Urothelium cell line (cell line): Measurements from ENCODE around the gene TSPAN14.
"Not testable (repeated sequence)": the region's sequence is repeated elsewhere in the genome, so short reads cannot be mapped to it uniquely, and the experiment has no call there.

ENCODE experiments used
- DNase-seq: peaks from one replicate; pipeline ENCODE4 v3.0.0; 2011; ENCODE audit warnings: low spot score, mixed read lengths
- FAIRE-seq: peaks from 2 replicates; lab custom pipeline; 2011; peaks lifted over from hg19 to GRCh38; lab: Jason Lieb, UNC

The TSPAN14 gene

DNA sequence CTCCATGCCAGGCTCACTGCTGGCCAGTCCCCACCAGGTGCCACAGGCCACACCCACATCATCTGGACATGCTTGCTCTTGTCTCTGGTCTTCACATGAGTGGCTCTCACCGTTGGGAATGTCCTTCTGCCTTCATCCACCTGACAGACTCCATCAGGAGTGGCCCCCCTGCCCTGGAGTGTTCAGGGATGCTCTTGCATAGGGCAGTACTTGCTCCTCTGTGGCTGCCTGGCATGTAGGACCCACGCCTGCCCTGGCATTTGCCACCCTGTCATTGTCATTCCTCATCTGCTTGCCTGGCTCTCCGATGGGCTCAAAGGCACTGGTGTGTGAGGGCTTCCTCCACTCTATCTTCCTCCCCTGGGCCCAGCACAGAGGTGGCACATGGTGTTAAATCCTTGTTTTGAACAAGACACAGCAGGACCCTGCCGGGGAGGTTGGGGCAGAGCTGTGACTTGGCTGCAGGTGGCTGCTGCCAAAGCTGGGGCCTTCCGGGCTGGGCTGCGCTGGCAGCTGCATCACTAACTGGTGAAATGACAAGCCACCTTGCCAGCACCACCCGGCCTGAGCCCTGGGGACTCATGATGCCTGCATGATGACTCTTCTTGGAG lies 85.4 kb downstream of the TSPAN14 start:
- FAIRE-seq (no peak), DNase-seq (no peak)

DNA sequence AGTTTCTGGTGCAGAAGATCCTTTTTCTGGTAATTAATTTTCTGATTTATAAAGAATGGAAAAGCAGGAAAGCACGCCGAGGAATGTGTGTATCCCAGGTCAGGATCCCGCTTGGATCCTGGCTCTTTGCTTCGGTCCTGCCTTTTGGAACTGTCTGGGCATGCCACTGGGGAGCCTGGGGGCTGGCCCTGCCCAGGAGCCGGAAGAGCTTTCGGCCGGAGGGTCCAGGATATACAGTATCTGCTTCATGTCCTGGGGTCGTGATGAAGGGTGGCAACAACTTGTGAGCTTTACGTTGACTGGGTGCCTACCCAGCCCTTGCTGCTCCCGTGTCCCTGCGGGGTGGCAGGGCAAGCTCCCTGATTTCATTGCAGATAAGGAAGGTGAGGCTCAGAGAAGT lies 86.0 kb downstream of the TSPAN14 start:
- DNase-seq (no peak), FAIRE-seq (no peak)

DNA sequence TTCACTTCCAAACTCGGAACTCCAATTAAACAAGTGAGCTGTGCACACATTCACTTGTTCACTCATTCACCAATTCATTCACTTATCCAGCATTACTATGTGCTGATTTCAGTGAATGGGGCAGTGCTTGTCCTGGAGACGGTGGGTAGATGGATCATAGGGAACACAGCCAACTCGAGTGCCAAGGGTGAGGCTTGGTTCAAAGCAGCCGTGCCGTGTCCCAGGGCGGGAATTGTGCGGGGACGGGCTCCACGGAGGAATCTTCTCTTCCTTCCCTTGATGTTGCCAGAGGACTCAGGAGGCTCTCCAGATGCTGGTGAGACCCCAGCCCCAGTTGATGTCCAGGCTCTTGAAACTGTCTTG lies 86.5 kb downstream of the TSPAN14 start:
- no peak for FAIRE-seq
- DNase-seq, result no peak

DNA sequence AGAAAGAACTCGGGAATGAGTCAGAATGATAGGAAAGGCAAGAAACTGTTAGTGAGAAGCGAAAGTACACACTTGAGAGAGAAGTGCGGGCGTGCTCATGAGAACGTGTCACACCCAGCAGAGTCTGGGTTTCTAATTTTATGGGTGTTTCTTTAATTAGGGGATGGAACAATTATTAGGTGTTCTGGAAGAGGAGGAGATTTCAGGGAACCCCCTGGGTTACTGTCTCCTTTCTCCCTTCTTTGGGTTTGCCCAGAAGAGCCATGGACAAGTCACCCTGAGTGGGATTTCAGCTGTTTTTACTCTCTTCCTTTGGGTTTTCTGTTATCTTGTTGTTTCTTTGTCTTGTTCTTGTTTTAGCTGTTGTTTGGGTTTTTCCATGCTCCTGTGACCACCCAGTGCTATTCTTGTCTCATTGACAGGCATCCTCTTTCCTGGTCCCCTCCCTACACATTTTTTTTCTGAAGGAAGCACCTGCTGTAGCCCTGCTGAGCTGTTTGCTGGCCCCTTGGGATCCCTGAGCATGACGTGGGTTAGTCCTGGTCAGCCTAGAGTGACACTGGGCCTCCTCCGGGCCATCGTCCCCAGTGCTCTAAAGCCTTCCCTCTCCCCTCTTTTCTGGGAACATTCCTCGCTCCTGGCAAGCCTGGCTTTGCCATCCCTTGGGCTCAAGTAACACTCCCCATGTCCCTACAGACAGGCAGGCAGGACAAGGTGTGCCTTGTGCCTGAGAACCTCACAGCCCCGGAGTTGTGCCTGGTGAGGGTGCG lies 87.1 kb downstream of the TSPAN14 start:
- FAIRE-seq, result no peak
- no peak for DNase-seq

DNA sequence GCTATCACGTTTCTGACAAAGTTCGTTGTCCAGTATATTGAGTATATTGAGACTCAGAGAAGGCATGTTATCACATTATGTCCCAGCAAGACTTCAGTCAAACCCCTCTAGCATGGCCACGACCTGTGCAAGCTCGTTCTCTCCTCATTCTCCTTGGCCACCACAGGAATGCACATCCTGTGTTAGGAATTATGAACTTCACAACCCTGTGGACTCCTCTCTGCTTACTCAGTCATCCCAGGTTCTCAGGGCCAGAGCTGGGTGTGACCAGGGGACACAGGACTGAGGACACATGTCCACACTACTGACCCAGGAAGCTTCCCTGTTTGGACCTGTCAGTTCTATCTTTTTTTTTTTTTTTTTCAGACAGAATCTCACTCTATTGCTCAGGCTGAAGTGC lies 87.9 kb downstream of the TSPAN14 start:
- FAIRE-seq (no peak), DNase-seq (peak; percentile 51)

DNA sequence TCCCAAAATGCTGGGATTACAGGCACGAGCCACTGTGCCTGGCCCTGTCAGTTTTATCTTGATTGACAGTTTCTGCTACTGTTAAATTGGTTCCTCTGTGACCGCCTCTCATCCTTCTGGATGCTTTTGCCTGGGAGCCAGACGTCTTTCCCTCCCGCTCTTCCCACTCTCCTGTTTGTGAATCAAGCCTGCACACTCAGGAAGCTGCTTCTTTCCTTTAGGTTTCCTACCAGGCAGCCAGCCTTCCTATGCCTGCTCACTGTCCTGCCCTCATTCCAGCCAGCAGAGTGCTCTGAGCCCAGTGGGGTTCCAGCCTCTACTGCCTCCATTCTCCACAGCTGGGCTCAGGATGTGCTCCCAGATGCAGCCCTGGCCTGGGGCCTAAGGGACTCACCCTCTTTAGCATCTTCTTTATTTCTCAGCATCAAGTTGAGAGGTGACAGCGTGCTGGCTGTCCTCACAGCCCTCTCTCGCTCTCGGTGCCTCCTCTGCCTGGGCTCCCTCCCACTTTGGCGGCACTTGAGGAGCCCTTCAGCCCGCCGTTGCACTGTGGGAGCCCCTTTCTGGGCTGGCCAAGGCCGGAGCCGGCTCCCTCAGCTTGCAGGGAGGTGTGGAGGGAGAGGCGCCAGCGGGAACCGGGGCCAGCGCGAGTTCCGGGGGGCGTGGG lies 88.7 kb downstream of the TSPAN14 start:
- no peak for DNase-seq
- no peak for FAIRE-seq

DNA sequence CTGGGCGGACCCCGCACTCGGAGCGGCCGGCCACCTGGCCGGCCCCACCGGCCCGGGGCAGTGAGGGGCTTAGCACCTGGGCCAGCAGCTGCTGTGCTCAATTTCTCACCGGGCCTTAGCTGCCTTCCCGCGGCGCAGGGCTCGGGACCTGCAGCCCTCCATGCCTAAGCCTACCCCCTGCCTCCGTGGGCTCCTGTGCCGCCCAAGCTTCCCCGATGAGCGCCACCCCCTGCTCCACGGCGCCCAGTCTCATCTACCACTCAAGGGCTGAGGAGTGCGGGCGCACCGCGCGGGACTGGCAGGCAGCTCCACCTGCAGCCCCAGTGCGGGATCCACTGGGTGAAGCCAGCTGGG lies 89.2 kb downstream of the TSPAN14 start:
- not testable (repeated sequence) for FAIRE-seq, DNase-seq

DNA sequence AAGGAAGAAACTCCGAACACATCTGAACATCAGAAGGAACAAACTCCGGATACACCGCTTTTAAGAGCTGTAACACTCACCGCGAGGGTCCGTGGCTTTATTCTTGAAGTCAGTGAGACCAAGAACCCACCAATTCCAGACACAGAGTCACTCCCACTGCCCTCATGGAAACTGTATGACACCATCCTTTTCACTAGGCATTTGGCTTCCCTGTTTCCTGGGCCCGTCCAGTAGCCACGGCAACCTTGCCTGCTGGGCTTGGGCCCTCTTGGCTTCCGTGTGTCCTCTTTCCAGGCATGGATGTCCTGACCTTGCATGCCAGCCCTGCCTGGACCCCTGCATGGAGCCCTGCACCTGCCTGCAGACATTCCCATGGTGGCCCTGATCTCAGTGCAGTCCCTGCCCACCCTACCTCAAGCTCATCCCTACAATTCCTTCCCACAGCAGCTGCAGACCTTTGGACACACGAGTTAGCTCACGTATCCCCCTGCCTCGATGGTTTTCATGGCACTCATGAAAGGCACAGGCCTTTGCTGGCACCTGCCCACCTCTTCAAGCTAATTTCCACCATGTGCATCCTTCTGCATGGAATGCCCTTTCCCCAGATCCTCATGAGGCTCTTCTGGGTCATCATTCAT lies 90.3 kb downstream of the TSPAN14 start:
- no peak for FAIRE-seq

DNA sequence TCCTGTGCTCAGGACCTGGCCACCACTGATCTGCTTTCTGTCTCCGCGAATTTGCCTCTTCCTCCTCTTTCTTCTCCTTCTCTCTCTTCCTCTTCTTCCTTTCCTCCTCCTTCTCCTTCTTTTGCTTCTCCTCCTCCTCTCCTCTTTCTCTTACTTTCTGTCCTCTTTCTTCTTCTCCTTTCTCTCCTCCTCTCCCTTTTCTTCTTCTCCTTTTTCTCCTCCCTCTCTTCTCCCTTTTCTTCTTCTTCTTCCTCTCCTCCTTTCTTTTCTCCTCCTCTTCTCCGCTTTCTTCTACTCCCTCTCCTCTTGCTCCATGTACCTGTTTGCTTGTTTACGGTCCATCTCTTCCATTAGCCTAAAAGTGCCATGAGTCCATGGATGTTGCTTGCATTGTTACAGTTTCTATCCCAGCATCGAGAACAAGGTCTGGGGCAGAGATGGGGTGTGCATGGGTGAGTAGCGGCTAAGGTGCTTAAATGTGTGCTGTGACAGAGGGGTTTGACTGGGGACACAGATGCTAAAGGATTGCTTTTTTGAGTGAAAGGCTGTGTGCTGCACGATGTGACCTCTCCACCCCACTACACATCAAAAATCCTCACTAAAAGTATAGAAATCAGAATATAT lies 91.3 kb downstream of the TSPAN14 start:
- no peak for FAIRE-seq
- no peak for DNase-seq

More for the DNA sequence above, 90.3 kb downstream of the TSPAN14 start:
- DNase-seq, result no peak

DNA sequence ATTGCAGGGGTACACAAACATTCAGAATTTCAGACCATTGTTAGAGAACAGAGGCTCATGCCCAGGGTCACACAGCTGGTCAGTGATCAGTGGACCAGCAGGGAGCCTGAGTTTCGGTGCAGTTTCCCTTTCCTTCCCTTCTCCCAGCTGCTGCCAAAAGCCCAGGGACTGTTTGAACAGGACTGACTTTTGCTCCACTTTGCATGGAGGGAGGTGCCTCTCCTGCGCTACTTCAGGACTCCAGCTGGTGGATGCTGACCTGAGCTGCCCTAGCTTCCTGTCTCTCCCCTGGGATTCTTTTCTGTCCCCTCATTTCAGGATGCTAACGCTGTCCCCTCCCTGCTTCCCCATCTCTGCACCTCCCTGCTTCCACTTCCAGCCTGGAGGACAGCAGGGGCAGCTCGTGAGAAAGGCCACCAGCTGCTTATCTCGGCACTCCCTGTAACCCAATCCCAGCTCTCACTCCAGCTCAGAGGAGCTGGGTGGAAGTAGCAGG lies 98.1 kb downstream of the TSPAN14 start:
- no peak for DNase-seq
- FAIRE-seq, result no peak

DNA sequence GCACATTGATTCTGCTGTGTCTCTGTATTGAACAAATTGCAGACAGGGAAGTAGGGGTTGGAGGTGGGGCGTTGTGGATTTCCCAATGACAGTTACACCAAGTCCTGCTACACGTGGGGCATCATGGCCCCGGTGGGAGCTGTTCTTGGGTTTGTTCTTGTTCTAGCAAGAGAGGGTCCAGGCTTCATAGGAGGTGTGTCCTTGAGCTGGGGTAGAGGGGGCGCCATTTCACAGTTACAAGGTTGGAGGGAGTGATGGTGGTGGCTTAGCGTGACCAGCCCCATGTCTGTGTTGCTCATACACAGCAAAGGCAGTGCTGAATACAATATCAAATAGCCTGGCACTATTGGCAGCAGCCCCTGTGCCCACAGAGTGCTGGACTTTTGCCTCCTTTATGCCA lies 99.3 kb downstream of the TSPAN14 start:
- DNase-seq (no peak), FAIRE-seq (no peak)

DNA sequence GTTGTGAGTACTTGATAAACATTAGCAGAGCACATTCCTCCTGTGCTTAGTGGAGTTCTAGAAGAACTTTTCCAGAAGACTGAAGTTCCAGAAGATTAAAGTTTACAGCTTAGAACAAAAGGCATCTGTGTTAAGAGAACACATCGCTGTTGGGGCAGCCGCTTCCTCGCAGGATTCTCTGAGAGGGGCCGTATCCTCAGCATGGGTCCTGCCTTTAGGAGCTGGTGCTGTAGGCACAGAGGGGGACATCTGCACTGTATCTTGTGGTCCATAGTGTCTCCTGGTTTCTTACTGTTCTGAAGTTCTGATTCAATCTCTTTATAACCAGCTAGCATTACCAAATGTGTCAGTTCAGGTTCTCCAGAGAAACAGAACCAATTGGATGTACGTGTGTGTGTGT lies 99.9 kb downstream of the TSPAN14 start:
- FAIRE-seq, result no peak
- DNase-seq, result no peak

DNA sequence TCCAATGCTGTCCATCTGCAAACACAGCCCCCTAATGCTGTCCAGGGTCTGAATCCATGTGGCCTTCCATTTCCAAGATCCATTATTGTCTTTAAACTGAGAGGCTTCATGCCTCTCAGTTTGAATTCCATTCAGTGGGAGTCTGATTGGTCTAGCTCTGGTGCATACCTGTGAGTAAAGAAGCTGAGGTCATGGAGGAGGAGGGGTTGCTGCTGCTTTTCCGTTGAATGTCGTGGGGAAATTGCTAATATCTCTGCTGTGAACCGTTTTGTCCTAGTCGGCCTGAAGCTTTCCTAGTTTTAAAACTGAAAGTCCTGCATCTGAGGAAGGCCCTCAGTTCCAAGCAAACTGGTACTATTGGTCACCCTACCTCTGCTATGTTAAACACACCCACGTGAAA lies 101.3 kb downstream of the TSPAN14 start:
- peak; percentile 5 for FAIRE-seq
- DNase-seq, result no peak

DNA sequence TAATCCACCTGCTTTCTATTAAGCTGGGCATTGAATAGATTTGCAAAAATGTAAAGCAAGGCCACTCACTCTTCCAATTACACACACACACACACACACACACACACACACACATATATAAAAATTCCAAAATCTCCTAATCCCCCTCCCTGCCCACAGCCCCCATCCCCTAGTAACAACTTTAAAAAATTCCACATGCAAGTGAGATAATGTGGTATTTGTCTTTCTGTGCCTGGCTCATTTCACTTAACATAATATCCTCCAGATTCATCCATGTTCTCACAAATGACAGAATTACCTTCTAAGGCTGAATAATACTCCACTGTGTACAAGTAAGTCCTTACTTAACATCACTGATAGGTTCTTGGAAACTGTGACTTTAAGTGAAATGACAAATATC lies 107.8 kb downstream of the TSPAN14 start:
- DNase-seq (no peak), FAIRE-seq (no peak)

DNA sequence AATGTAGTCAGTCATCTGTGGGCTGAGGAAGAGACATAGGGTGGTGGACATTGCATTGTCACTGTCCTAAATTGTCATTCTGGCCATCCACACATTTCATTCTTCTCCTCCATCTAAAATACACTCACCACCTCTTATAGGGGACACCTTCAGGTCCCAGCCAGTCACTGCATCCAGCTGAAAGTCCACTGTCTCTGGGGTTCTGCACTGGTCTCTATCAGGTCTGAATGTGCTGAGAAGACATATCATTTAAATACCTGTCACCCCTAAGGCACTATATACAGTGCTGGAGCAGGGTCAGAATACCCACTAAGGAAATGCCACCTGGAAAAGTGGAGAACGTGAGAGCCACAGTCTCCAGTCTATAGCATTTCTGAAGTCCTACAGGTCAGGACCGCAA lies 113.2 kb downstream of the TSPAN14 start:
- FAIRE-seq, result no peak
- DNase-seq, result no peak

DNA sequence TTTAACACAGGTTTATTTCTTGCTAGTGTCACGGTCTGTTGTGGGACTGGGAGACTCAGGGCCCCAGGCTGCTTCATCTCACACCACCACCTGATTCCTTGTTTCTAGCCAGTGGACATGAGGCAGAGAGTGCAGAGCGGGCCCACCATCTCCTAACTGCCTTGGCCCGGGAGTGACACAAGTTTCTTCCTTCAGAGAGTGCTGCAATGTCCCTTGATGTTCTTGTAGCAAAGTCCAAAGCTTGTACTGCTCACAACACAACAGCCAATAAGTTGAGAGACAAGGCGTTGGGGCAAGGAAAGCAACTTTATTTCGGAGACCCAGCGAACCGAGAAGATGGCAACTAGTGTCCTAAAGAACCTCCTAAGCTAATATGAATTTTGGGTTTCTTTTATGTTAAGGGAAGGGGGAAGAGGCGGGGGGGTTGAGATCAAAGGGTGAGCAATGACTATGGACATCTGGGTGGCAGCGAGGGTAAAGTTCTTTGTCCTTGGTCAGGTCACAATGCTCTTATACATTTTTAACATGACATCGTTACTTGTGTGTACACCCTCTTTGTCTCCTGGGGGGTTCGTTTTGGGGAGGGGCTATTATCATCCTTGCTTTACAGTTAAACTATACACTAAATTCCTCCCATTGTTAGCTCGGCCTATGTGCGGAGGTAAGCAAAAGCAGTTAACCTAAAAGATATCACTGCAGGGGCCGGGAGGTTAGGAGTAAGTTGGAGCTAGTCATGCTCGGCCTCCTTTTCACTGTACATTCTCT lies 115.2 kb downstream of the TSPAN14 start:
- DNase-seq (no peak), FAIRE-seq (no peak)

DNA sequence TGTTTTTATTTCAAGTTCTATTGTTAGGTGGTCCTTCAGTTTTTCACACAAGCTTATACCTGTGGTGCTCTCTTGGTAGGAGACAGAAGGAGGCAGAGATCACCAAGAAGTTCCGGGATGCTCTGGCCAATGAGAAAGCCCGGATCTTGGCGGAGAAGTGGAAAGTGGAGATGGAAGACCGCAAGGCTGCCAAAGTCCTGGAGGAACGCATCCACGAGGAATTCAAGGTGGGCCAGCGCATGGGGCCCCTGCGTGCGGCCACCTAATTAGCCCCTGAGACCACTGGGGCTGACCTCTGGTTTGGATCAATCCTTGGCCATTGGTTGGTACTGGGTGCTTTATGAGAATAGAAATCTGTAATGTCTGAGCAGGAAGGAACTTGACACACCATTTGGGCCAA lies 117.2 kb downstream of the TSPAN14 start:
- no peak for FAIRE-seq
- DNase-seq, result no peak

DNA sequence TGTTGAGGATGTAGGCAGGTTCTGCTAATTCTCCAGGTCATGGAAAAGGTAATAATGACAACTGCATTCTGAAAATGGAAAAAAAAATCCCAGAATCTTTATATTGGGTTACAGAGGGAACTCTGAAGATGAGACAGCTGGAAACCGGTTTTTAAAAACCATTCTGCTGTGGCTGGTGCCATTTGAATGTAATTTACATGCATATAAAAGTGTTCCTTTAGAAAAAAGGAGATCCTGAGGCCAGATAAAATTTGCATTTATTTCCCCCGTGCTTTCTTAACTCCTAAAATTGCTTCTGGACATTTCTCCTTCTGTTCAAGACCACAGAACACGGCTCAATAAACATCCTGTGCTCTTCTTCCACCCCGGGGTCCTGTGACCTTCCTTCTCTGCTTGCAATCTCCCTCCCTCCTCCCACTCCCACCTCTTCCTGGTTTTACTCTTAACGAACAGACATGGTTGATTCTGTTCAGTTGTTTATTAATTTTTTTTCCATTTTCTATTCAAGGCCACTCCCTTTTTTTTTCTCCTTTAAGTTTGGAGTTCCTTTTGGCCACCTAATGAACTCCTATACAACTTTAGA lies 125.2 kb downstream of the TSPAN14 start:
- DNase-seq (no peak), FAIRE-seq (no peak)

DNA sequence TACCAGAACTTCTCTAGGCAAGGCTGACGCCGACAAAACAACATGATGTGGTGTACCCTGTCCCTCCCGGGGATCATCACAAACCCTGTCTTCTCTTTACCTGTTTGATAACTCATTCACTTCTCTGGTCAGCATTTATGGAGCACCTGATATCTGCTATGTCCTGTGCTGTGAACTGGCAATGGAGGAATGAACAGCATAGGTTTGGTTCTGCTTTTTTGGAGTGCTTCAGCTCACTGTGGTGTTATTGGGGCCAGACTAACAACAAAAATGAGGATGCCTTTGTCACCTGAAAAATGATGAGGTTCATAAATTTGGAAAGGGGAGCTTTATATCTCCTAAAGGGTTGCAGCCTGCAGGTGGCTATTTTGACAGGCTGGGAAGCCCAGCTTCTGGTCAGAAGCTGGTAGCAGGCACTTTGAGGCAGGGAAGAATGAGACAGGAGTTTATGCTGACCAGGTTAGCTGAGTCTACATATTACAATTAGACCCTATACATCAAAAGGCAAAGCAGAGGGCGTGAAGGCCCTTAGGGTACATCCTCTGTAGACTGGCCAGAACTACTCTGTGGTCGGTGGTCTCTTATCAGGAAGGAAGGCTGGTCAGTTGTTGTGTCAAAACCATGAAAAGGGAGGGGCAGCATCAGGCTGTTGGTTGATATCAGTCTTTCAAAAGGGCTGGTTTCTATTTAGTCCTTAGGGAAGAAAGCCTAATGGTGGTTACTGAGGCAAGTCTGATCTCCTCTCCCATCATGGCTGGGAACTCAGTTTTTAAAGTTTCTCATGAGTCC lies 125.9 kb downstream of the TSPAN14 start:
- DNase-seq (no peak), FAIRE-seq (no peak)
